Measurements from ENCODE around the gene NR1I3. TPM values are rescaled to one million over a fixed set of nuclear protein-coding genes. Genes with fewer than 3 reads are reported as not detected.
"Not testable (repeated sequence)": the region's sequence is repeated elsewhere in the genome, so short reads cannot be mapped to it uniquely, and the experiment has no call there.

Gene NR1I3
- total and polyA plus RNA-seq, 2 donors (not counting 1 experiment from before 2014, with no cell fraction given) = not detected

DNA sequence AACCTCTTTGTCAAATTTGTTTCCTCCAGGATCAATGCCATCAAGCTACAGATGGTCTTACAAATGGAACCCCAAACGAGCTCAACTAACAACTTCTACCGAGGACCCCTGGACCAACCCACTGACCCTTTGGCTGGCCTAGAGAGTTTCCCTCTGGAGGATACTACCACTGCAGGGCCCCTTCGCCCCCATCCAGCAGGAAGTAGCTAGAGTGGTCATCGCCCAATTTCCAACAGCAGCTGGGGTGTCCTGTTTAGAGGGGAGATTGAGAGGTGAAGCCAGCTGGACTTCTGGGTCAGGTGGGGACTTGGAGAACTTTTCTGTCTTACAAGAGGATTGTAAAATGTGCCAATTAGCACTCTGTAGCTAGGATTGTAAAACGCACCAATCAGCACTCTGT, 19.1 kb upstream of the NR1I3 start:
- CTCF ChIA-PET = interaction anchor here (1.0 to 1.4 kb wide), 3 partner anchors 27 to 110 kb away, joined by 3 to 4 read pairs (median 3); partner anchors contain the start of genes CFAP126 and TOMM40L
- H2AFZ ChIP-seq (ENCODE audit: insufficient read depth, low read depth, low read length, poor library complexity, severe bottlenecking); H3K9ac ChIP-seq (ENCODE audit: low read length); H3K79me2 ChIP-seq (ENCODE audit: control insufficient read depth, insufficient read depth, low read length); H3K27ac Mint-ChIP-seq; H3K9me3 Mint-ChIP-seq (ENCODE audit: insufficient read depth); POLR2A ChIA-PET; H3K4me2 ChIP-seq (replicated peaks; ENCODE audit: low read depth, low read length, poor library complexity, severe bottlenecking); DNase-seq; H3K27ac ChIP-seq (ENCODE audit: low read length in 2 of 2); H3K4me3 ChIP-seq (ENCODE audit: control extremely low read depth in 1 of 5, extremely low read depth in 1 of 5, insufficient read depth in 1 of 5, low read depth in 2 of 5, low read length in 4 of 5); ATAC-seq (ENCODE audit: low read depth); H4K20me1 ChIP-seq (ENCODE audit: control insufficient read depth, insufficient read depth, low read length, poor library complexity, severe bottlenecking); H3K4me3 Mint-ChIP-seq; intact Hi-C loops (cut with micrococcal nuclease); H3K36me3 ChIP-seq (replicated peaks in 1 of 2; ENCODE audit: control extremely low read depth in 1 of 2, control insufficient read depth in 1 of 2, extremely low read depth in 1 of 2, insufficient read depth in 2 of 2, low read length in 1 of 2): not testable (repeated sequence)
- peaks cover 0 to 56% (median 32%) of the 10 kb centered on the region in 4 experiments for H3K27me3 ChIP-seq (replicated peaks in 1 of 4; ENCODE audit: control extremely low read depth in 1 of 4, control insufficient read depth in 3 of 4, insufficient read depth in 4 of 4, low read length in 3 of 4)
- H3K4me1 ChIP-seq (ENCODE audit: control insufficient read depth in 2 of 2, insufficient read depth in 2 of 2, low read length in 2 of 2) = peaks cover 18 to 22% of the 10 kb centered on the region in 2 donors
- Mint-ChIP-seq H3K4me1 (peaks cover 35% of the 10 kb centered on the region), H3K27me3 (peaks cover 61% of the 10 kb centered on the region)
- 96% methylated on average over 2 of the region's 5 CpGs for WGBS (ENCODE audit: insufficient coverage)
- peaks cover 0 to 26% (median 15%) of the 10 kb centered on the region in 3 donors for H3K9me3 ChIP-seq (ENCODE audit: control extremely low read depth in 1 of 3, control insufficient read depth in 2 of 3, insufficient read depth in 1 of 3, low read length in 2 of 3)

DNA sequence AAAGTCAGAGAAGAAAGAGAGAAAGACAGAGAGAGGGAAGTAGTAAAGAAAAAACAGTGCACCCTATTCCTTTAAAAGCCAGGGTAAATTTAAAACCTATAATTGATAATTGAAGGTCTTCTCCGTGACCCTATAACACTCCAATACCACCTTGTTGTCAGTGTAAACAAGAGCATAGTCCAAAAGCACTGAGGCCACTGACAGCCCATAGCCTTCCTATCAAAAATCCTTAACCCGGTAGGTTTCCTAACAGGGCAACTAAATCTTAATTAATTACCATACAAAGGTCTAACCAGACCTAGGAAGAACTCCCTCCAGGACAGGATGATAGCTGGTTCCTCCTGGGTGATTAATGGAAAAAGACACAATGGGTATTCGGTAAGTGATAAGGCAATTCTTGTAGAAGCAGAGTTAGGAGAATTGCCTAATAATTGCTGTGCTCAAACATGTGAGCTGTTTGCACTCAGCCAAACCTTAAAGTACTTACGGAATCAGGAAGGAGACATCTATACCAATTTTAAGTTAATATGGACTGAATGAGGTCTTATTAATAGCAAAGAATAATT, 18.0 kb upstream of the NR1I3 start:
- H2AFZ ChIP-seq (ENCODE audit: insufficient read depth, low read depth, low read length, poor library complexity, severe bottlenecking); H3K9me3 Mint-ChIP-seq (ENCODE audit: insufficient read depth); H4K20me1 ChIP-seq (ENCODE audit: control insufficient read depth, insufficient read depth, low read length, poor library complexity, severe bottlenecking); DNase-seq; H3K4me2 ChIP-seq (replicated peaks; ENCODE audit: low read depth, low read length, poor library complexity, severe bottlenecking); H3K36me3 ChIP-seq (replicated peaks in 1 of 2; ENCODE audit: control extremely low read depth in 1 of 2, control insufficient read depth in 1 of 2, extremely low read depth in 1 of 2, insufficient read depth in 2 of 2, low read length in 1 of 2); H3K27ac ChIP-seq (ENCODE audit: low read length in 2 of 2); H3K4me3 Mint-ChIP-seq; H3K4me3 ChIP-seq (ENCODE audit: control extremely low read depth in 1 of 5, extremely low read depth in 1 of 5, insufficient read depth in 1 of 5, low read depth in 2 of 5, low read length in 4 of 5); H3K27ac Mint-ChIP-seq; CTCF ChIA-PET; intact Hi-C loops (cut with micrococcal nuclease); H3K79me2 ChIP-seq (ENCODE audit: control insufficient read depth, insufficient read depth, low read length); ATAC-seq (ENCODE audit: low read depth); POLR2A ChIA-PET; H3K9ac ChIP-seq (ENCODE audit: low read length): not testable (repeated sequence)
- peaks cover 57% of the 10 kb centered on the region for H3K27me3 Mint-ChIP-seq
- Histone ChIP-seq H3K27me3 (replicated peaks in 1 of 4; ENCODE audit: control extremely low read depth in 1 of 4, control insufficient read depth in 3 of 4, insufficient read depth in 4 of 4, low read length in 3 of 4) (peaks cover 0 to 49% (median 26%) of the 10 kb centered on the region in 4 experiments), H3K9me3 (ENCODE audit: control extremely low read depth in 1 of 3, control insufficient read depth in 2 of 3, insufficient read depth in 1 of 3, low read length in 2 of 3) (peaks cover 0 to 26% (median 15%) of the 10 kb centered on the region in 3 donors), H3K4me1 (ENCODE audit: control insufficient read depth in 2 of 2, insufficient read depth in 2 of 2, low read length in 2 of 2) (peaks cover 16 to 18% of the 10 kb centered on the region in 2 donors)
- H3K4me1 Mint-ChIP-seq = peaks cover 27% of the 10 kb centered on the region
- no CpG with 5 or more reads among the region's 4 CpGs for WGBS (ENCODE audit: insufficient coverage)

DNA sequence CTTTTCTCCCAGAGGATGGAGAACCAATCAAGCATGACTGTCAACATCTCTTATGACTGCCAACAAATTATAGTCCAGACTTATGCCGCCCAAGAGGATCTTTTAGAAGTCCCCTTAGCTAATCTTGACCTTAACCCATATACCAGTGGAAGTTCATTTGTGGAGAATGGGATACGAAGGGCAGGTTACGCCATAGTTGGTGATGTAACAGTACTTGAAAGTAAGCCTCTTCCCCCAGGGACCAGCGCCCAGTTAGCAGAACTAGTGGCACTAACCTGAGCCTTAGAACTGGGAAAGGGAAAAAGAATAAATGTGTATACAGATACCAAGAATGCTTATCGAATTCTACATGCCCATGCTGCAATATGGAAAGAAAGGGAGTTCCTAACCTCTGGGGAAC, 17.3 kb upstream of the NR1I3 start:
- H3K27ac ChIP-seq (ENCODE audit: low read length in 2 of 2); H4K20me1 ChIP-seq (ENCODE audit: control insufficient read depth, insufficient read depth, low read length, poor library complexity, severe bottlenecking); CTCF ChIA-PET; H3K27ac Mint-ChIP-seq; intact Hi-C loops (cut with micrococcal nuclease); DNase-seq; H2AFZ ChIP-seq (ENCODE audit: insufficient read depth, low read depth, low read length, poor library complexity, severe bottlenecking); H3K4me3 ChIP-seq (ENCODE audit: control extremely low read depth in 1 of 5, extremely low read depth in 1 of 5, insufficient read depth in 1 of 5, low read depth in 2 of 5, low read length in 4 of 5); H3K36me3 ChIP-seq (replicated peaks in 1 of 2; ENCODE audit: control extremely low read depth in 1 of 2, control insufficient read depth in 1 of 2, extremely low read depth in 1 of 2, insufficient read depth in 2 of 2, low read length in 1 of 2); POLR2A ChIA-PET; H3K4me2 ChIP-seq (replicated peaks; ENCODE audit: low read depth, low read length, poor library complexity, severe bottlenecking); ATAC-seq (ENCODE audit: low read depth); H3K9ac ChIP-seq (ENCODE audit: low read length); H3K79me2 ChIP-seq (ENCODE audit: control insufficient read depth, insufficient read depth, low read length); H3K9me3 Mint-ChIP-seq (ENCODE audit: insufficient read depth); H3K4me3 Mint-ChIP-seq: not testable (repeated sequence)
- H3K4me1 Mint-ChIP-seq = peaks cover 19% of the 10 kb centered on the region
- WGBS (ENCODE audit: insufficient coverage) = no CpG with 5 or more reads among the region's 5 CpGs
- H3K9me3 ChIP-seq (ENCODE audit: control extremely low read depth in 1 of 3, control insufficient read depth in 2 of 3, insufficient read depth in 1 of 3, low read length in 2 of 3) = peaks cover 0 to 26% (median 15%) of the 10 kb centered on the region in 3 donors
- peaks cover 56% of the 10 kb centered on the region for H3K27me3 Mint-ChIP-seq
- peaks cover 11 to 14% of the 10 kb centered on the region in 2 donors for H3K4me1 ChIP-seq (ENCODE audit: control insufficient read depth in 2 of 2, insufficient read depth in 2 of 2, low read length in 2 of 2)
- H3K27me3 ChIP-seq (replicated peaks in 1 of 4; ENCODE audit: control extremely low read depth in 1 of 4, control insufficient read depth in 3 of 4, insufficient read depth in 4 of 4, low read length in 3 of 4) = peaks cover 0 to 43% (median 23%) of the 10 kb centered on the region in 4 experiments
